Effector memory CD8-positive, alpha-beta T cell (primary cell): Measurements from ENCODE around the gene RGSL1.

ENCODE experiments used
- ATAC-seq: fragments of 150-1000 bp; cut with Tn5 transposase; replicated peaks from 2 replicates; pipeline ENCODE4 v1.10.0; 2021; ENCODE audit warnings: mild to moderate bottlenecking, moderate library complexity
- DNase-seq, 3 experiments: peaks; one replicate each; pipeline ENCODE4 v3.0.0; 2021
- H3K27ac Mint-ChIP-seq, 2 donors: one replicate each; pipeline ENCODE4 v1.8.0; 2022; ENCODE audit warnings: mild to moderate bottlenecking in 2 of 2, mixed read lengths in 2 of 2, moderate library complexity in 2 of 2
- H3K27me3 Mint-ChIP-seq, 2 donors: one replicate each; pipeline ENCODE4 v1.8.0; 2022; ENCODE audit warnings: mixed read lengths in 2 of 2
- H3K36me3 Mint-ChIP-seq: one replicate; pipeline ENCODE4 v1.8.0; 2022; ENCODE audit warnings: mild to moderate bottlenecking, moderate library complexity, mixed read lengths; ENCODE audit not compliant: insufficient read depth
- H3K4me1 Mint-ChIP-seq, 2 donors: one replicate each; pipeline ENCODE4 v1.8.0; 2022; ENCODE audit warnings: low read depth in 2 of 2, mixed read lengths in 2 of 2
- H3K4me3 Mint-ChIP-seq, 2 donors: one replicate each; pipeline ENCODE4 v1.8.0; 2022; ENCODE audit warnings: mild to moderate bottlenecking in 2 of 2, mixed read lengths in 2 of 2, moderate library complexity in 2 of 2
- H3K9me3 Mint-ChIP-seq, 2 donors: one replicate each; pipeline ENCODE4 v1.8.0; 2022; ENCODE audit warnings: mixed read lengths in 2 of 2
- total RNA-seq, 9 experiments: gene quantifications; one replicate each; lab custom pipeline; 2026; lab: John Stamatoyannopoulos, UW

The RGSL1 gene
- 0 to 0.21 (median 0) reads per million in 9 experiments for total RNA-seq

GRCh38 chr1:182450087-182450486 lies at the start of gene RGSL1:
RGSL1 (plus strand) TSS chr1:182450146; CDS start chr1:182450166, 20 bp downstream.
- Mint-ChIP-seq H3K9me3 (no peaks in the 10 kb centered on the region), H3K4me3 (no peak within 1 kb of the TSS), H3K4me1 (peaks cover 0 to 4% of the 10 kb centered on the region in 2 donors), H3K36me3 (no peaks in the 10 kb centered on the region), H3K27me3 (peaks cover 11 to 29% of the 10 kb centered on the region in 2 donors), H3K27ac (no peak within 1 kb of the TSS)
- ATAC-seq: no peak
- DNase-seq: no peak

- ATAC-seq (no peak), DNase-seq (no peak)
- Mint-ChIP-seq H3K27ac (peak within 1 kb of the TSS in 1 of 2 donors; percentile 22), H3K36me3 (no peaks in the 10 kb centered on the region), H3K4me1 (peaks cover 0 to 5% of the 10 kb centered on the region in 2 donors), H3K9me3 (no peaks in the 10 kb centered on the region), H3K4me3 (no peak within 1 kb of the TSS), H3K27me3 (peaks cover 7 to 11% of the 10 kb centered on the region in 2 donors)
Observed at GRCh38 chr1:182400567-182400966, 49.4 kb upstream of the RGSL1 start, which contains the start of gene TEDDM1. TEDDM1 (minus strand) TSS chr1:182400667; CDS start chr1:182400485, 182 bp downstream.

DNA sequence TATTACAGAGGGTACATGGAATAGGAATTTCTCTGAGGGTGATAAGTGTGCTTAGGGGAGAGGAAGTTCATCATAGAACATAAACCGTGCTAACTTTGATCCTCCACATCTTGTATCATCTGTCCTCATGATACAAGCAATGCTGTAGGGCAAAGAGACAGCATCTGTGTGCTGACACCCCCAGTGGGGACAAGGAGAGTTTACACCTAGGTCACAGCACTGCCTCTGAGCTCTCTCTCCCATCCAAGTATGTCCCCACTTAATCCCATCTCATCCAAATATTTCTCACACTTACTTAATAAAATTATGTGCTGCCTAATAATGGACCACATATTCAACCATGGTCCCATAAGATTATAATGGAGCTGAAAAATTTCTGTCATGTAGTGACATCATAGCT lies 45.2 kb upstream of the RGSL1 start:
- DNase-seq: no peak
- Mint-ChIP-seq H3K9me3 (no peaks in the 10 kb centered on the region), H3K4me1 (no peaks in the 10 kb centered on the region), H3K27me3 (peaks cover 32 to 45% of the 10 kb centered on the region in 2 donors), H3K4me3 (no peak overlapping the region), H3K27ac (no peak overlapping the region), H3K36me3 (no peaks in the 10 kb centered on the region)
- no peak for ATAC-seq

DNA sequence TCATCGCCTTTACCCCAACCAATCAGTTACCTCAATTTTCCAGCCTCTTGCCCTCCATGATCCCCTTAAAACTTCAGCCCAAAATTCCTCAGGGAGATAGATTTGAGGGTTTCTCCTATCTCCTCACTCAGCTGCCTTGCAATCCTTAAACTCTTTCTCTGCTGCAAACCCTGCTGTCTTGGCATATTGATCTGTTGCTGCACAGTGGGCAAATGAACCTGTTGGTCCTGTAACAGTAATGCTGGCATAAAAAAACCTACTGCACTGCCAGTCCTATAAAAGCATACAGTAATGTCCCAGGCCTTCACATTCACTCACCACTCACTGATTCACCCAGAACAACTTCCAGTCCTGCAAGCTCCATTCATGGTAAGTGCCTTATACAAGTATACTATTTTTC lies 44.4 kb upstream of the RGSL1 start:
- H3K4me3 Mint-ChIP-seq: no peak overlapping the region
- peaks cover 32 to 53% of the 10 kb centered on the region in 2 donors for H3K27me3 Mint-ChIP-seq
- ATAC-seq (no peak), DNase-seq (no peak)
- no peaks in the 10 kb centered on the region for H3K36me3 Mint-ChIP-seq
- peaks cover 0 to 2% of the 10 kb centered on the region in 2 donors for H3K4me1 Mint-ChIP-seq
- no peak overlapping the region for H3K27ac Mint-ChIP-seq
- no peaks in the 10 kb centered on the region for H3K9me3 Mint-ChIP-seq

DNA sequence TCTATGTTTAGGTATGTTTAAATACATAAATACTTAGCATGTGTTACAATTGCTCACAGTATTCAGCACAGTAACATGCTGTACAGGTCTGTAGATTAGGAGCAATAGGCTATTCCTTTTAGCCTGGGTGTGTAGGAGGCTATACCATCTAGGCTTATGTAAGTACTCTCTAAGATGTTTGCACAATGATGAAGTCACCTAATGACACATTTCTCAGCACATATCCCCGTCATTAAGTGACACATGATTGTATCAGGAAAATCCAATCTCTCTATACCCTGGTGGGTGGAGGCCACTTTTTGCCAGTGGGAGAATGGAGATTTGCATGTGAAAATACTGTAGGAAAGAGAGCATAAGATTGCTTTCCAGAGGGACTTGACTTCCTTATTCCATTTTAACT lies 43.9 kb upstream of the RGSL1 start:
- no peak overlapping the region for H3K4me3 Mint-ChIP-seq
- no peaks in the 10 kb centered on the region for H3K36me3 Mint-ChIP-seq
- H3K4me1 Mint-ChIP-seq: peaks cover 0 to 2% of the 10 kb centered on the region in 2 donors
- no peaks in the 10 kb centered on the region for H3K9me3 Mint-ChIP-seq
- DNase-seq: no peak
- H3K27me3 Mint-ChIP-seq: peaks cover 32 to 54% of the 10 kb centered on the region in 2 donors
- no peak for ATAC-seq
- H3K27ac Mint-ChIP-seq: no peak overlapping the region

DNA sequence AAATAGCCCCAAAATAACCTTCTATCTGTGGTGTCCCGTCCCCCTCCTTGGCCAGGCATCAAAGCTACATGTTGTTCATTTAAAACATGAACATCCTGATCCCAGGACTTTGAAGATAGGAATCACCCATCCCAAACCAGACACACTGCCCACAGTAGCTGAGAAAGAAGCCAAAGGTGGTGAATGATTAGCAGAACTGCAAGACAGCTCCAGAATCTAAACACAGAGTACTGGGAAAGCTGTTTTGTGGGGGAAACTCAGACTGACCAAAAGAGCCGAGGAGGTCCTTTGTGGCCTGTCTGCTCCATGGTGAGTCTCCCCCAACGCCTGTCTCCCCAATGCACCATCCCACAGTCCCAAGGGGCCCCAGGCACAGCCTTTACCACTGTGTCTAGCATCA lies 42.2 kb upstream of the RGSL1 start:
- Mint-ChIP-seq H3K4me1 (peaks cover 0 to 2% of the 10 kb centered on the region in 2 donors), H3K27me3 (peaks cover 32 to 54% of the 10 kb centered on the region in 2 donors), H3K36me3 (no peaks in the 10 kb centered on the region), H3K9me3 (no peaks in the 10 kb centered on the region), H3K27ac (no peak overlapping the region), H3K4me3 (no peak overlapping the region)
- no peak for DNase-seq
- ATAC-seq: no peak

- peaks cover 34 to 57% of the 10 kb centered on the region in 2 donors for H3K27me3 Mint-ChIP-seq
- no peaks in the 10 kb centered on the region for H3K36me3 Mint-ChIP-seq
- no peak overlapping the region for H3K27ac Mint-ChIP-seq
- H3K4me3 Mint-ChIP-seq: no peak overlapping the region
- no peak for ATAC-seq
- no peaks in the 10 kb centered on the region for H3K9me3 Mint-ChIP-seq
- peaks cover 0 to 2% of the 10 kb centered on the region in 2 donors for H3K4me1 Mint-ChIP-seq
- no peak for DNase-seq
Observed at GRCh38 chr1:182408435-182409075, 41.4 kb upstream of the RGSL1 start.

GRCh38 chr1:182410138-182410537 lies 39.8 kb upstream of the RGSL1 start:
- no peak overlapping the region for H3K4me3 Mint-ChIP-seq
- H3K27ac Mint-ChIP-seq: no peak overlapping the region
- no peak for DNase-seq
- H3K36me3 Mint-ChIP-seq: no peaks in the 10 kb centered on the region
- no peak for ATAC-seq
- H3K27me3 Mint-ChIP-seq: peaks cover 42 to 70% of the 10 kb centered on the region in 2 donors
- H3K4me1 Mint-ChIP-seq: peaks cover 0 to 2% of the 10 kb centered on the region in 2 donors
- H3K9me3 Mint-ChIP-seq: no peaks in the 10 kb centered on the region

DNA sequence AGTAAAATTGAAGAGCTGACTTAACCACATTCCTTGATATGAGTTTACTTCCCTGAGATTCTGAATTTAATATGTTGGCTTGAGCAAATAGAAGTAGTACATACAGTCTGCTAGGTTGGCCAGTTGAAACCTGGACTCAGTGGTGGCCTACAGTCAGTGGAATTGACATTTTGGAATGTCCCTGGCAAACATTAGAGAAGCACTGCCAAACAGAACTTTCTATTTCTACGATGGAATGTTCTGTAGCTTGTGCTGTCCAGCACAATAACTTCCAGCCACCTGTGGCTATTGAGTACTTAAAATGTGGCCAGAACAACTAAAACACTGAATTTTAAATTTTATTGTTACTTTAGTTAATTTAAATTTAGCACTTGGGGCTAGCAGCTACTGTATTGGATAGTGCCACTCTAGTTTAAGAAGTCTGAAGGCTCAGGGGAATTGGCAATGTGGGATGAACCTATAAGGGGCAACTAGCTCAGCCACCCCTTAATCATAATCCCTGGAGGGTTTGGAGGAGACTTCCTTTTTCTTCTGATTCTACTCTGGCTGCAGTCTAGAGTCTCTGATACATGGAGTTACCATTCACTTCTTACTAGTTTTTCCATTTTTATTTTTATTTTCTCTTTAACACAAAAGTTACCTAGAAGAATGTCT lies 39.2 kb upstream of the RGSL1 start:
- Mint-ChIP-seq H3K27ac (no peak overlapping the region), H3K36me3 (no peaks in the 10 kb centered on the region), H3K9me3 (no peaks in the 10 kb centered on the region), H3K27me3 (peaks cover 40 to 70% of the 10 kb centered on the region in 2 donors), H3K4me1 (peaks cover 0 to 2% of the 10 kb centered on the region in 2 donors), H3K4me3 (no peak overlapping the region)
- DNase-seq: no peak
- no peak for ATAC-seq

DNA sequence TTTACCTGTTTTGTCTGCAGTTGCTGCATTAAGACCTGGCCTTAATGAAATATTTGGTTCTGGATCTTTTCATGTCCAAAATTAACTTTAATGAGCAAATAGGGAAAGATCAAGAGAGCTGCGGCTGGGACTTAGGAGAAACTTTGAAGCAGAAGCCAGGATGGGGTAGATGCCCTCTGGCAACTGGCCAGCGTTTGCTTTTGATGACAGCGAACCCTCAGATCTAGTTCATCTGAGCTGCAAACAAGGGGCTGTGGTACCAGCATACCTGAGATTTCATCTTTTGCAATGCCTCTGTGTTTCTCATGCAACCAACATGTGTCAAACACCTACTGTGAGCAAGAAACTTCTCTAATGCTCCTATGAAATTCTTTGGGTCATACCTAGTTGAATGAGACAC lies 36.5 kb upstream of the RGSL1 start:
- peaks cover 0 to 2% of the 10 kb centered on the region in 2 donors for H3K4me1 Mint-ChIP-seq
- peaks cover 32 to 52% of the 10 kb centered on the region in 2 donors for H3K27me3 Mint-ChIP-seq
- ATAC-seq: no peak
- H3K9me3 Mint-ChIP-seq: no peaks in the 10 kb centered on the region
- DNase-seq: no peak
- no peak overlapping the region for H3K4me3 Mint-ChIP-seq
- H3K36me3 Mint-ChIP-seq: no peaks in the 10 kb centered on the region
- no peak overlapping the region for H3K27ac Mint-ChIP-seq

- Mint-ChIP-seq H3K4me1 (peaks cover 0 to 2% of the 10 kb centered on the region in 2 donors), H3K27me3 (peaks cover 34 to 47% of the 10 kb centered on the region in 2 donors), H3K9me3 (no peaks in the 10 kb centered on the region), H3K4me3 (no peak overlapping the region), H3K36me3 (no peaks in the 10 kb centered on the region), H3K27ac (no peak overlapping the region)
- ATAC-seq (no peak), DNase-seq (no peak)
Observed at GRCh38 chr1:182413969-182414368, 36.0 kb upstream of the RGSL1 start.

DNA sequence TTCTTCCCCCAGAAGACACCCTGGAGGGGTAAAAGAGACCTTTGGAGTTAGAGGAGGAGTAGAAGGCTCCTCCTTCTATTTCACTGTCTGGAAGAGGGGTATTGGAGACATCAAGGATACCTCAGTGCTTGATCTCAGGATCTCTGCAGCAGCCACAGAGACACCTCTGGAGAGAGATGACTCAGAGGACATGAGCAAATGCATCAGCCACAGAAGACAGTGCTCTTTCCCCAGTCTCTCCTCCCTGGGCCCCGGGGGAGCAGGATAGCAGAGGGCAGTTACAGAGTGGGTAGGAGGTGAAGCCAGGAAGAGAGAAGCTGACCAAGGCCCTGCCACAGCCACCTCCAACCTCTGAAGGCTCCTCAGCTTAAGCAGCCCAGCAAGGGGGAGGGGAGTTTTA lies 34.2 kb upstream of the RGSL1 start:
- no peak overlapping the region for H3K27ac Mint-ChIP-seq
- H3K36me3 Mint-ChIP-seq: no peaks in the 10 kb centered on the region
- DNase-seq: no peak
- ATAC-seq: no peak
- no peaks in the 10 kb centered on the region for H3K4me1 Mint-ChIP-seq
- no peak overlapping the region for H3K4me3 Mint-ChIP-seq
- peaks cover 30 to 31% of the 10 kb centered on the region in 2 donors for H3K27me3 Mint-ChIP-seq
- no peaks in the 10 kb centered on the region for H3K9me3 Mint-ChIP-seq

DNA sequence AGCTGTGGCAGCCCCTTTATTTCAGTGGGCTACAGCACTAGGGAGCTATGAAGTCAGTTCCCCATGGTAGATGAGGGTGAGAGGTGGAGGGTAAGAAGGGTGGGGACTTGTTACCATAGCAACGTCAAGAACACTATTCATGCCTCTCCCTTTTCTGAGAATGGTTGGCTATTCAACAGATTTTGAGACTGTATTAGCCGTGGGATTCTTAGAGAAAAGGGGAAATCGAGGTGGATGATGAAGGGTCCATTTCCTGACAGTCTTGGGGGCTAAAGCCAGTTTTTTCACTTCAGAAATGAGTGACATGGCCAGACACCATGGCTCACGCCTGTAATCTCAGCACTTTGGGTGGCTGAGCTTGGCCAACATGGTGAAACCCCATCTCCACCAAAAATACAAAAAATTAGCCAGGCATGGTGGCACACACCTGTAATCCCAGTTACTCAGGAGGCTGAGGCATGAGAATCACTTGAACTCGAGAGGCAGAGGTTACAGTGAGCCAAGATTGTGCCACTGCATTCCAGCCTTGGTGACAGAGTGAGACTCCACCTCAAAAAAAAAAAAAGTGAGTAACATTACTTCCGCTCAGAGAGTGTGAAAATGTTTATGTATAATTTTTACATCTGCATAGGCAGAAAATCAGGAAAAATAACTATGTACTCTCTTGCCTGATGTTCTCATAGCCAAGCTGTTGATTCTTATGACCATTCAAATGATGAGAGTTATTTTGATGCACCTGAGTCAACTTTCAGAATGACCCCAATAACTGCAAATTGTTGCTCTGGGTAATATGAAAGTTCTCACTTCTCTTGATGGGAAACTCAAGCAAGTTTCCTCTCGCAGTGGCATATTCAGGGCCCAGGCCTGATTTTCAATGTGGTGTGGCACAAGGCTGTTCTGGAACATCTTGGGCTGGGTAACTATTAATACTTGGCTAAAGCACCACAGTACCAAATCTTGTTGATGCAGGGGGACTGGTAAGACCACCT lies 23.2 kb upstream of the RGSL1 start:
- peak overlapping the region; percentile 75 to 81 for H3K27ac Mint-ChIP-seq
- H3K36me3 Mint-ChIP-seq: peaks cover 2% of the 10 kb centered on the region
- no peak for DNase-seq
- peak; percentile 32 for ATAC-seq
- no peak overlapping the region for H3K4me3 Mint-ChIP-seq
- no peaks in the 10 kb centered on the region for H3K9me3 Mint-ChIP-seq
- H3K27me3 Mint-ChIP-seq: no peaks in the 10 kb centered on the region
- peaks cover 14 to 40% of the 10 kb centered on the region in 2 donors for H3K4me1 Mint-ChIP-seq
